HK-2 (cell line): ENCODE results near the gene KRTAP4-11.
A peak's percentile ranks its signal among the peaks of the same experiment; 100 is the strongest.
"Not testable (repeated sequence)": the region's sequence is repeated elsewhere in the genome, so short reads cannot be mapped to it uniquely, and the experiment has no call there.

ENCODE experiments used
- DNase-seq: peaks from one replicate; pipeline ENCODE4 v3.0.0-alpha.2; 2018; ENCODE audit not compliant: unreplicated experiment

KRTAP4-11 gene

GRCh38 chr17:41117846-41118386 is at the start of gene KRTAP4-11:
Gene KRTAP4-11 (minus strand): TSS chr17:41118373. CDS start chr17:41118315, 58 bp downstream.
- not testable (repeated sequence) for DNase-seq

DNA sequence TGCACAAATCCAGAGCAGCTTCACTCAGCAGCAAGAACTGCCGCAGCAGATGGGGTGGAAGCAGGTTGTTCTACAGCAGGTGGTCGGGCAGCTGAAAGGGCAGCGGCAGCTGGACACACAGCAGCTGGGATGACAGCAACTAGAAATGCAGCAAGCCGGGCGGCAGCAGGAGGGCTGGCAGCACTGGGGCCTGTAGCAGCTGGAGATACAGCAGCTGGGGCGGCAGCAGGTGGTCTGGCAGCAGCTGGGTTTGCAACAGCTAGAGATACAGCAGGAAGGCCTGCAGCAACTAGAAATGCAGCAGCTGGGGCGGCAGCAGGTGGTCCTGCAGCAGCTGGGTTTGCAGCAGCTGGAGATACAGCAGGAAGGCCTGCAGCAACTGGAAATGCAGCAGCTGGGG is 49.4 kb upstream of the KRTAP4-11 start:
- DNase-seq, result no peak

GRCh38 chr17:41163828-41164227 is 45.7 kb upstream of the KRTAP4-11 start:
- no peak for DNase-seq

- no peak for DNase-seq
These were observed 42.5 kb upstream of the KRTAP4-11 start, which contains the start of gene KRTAP4-4 for GRCh38 chr17:41160648-41161047. Gene KRTAP4-4 (minus strand): TSS chr17:41160748. CDS start chr17:41160691, 57 bp downstream.

DNA sequence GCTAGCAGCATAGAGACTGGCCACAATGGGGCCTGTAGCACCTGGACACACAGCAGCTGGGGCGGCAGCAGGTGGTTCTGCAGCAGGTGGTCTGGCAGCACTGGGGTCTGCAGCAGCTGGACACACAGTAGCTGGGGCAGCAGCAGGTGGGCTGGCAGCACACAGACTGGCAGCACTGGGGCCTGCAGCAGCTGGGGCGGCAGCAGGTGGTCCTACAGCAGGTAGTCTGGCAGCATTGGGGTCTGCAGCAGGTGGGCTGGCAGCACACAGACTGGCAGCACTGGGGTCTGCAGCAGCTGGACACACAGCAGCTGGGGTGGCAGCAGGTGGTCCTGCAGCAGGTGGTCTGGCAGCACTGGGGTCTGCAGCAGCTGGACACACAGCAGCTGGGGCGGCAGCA is 42.0 kb upstream of the KRTAP4-11 start:
- not testable (repeated sequence) for DNase-seq

DNA sequence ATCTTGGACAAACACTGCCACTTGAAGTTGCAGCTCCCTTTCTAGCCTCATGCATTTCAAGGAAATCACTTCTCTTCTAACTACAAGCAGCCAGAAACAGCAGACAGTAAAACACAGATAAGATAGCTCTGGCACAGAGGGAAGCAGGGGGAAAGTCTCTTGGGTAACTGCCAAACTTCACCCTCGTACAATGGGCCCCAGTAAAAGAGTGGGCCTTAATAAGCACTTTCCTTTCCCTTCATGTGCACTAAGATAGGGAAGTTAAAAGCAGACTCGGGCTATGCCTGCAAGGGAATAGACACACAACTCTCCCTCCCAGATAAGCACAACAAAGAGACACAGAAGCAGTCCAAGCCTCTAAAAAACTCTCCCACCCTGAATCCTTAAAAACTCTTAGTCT is 35.7 kb upstream of the KRTAP4-11 start:
- no peak for DNase-seq

DNA sequence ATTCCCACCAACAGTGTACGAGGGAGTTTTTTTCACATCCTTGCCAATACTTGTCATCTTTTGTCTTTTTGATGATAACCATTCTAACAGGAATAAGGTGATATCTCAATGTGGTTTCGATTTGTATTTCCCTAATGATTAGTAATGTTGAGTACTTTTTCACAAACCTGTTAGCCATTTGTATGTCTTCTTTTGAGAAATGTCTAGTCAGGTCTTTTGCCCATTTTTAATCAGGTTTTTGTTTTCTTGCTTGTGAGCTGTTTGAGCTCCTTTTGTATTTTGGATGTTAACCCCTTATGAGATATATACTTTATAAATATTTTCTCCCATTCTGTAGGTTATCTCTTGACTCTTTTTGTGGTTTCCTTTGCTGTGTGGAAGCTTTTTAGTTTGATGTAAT is 33.4 kb upstream of the KRTAP4-11 start:
- DNase-seq, result no peak

GRCh38 chr17:41150026-41150425 is 31.9 kb upstream of the KRTAP4-11 start:
- DNase-seq, result no peak

GRCh38 chr17:41149652-41149985 is 31.4 kb upstream of the KRTAP4-11 start, which contains the start of gene KRTAP4-5:
Gene KRTAP4-5 (minus strand): TSS chr17:41149825. CDS start chr17:41149767, 58 bp downstream.
- DNase-seq, result no peak

GRCh38 chr17:41148971-41149651 is 30.9 kb upstream of the KRTAP4-11 start:
- not testable (repeated sequence) for DNase-seq

DNA sequence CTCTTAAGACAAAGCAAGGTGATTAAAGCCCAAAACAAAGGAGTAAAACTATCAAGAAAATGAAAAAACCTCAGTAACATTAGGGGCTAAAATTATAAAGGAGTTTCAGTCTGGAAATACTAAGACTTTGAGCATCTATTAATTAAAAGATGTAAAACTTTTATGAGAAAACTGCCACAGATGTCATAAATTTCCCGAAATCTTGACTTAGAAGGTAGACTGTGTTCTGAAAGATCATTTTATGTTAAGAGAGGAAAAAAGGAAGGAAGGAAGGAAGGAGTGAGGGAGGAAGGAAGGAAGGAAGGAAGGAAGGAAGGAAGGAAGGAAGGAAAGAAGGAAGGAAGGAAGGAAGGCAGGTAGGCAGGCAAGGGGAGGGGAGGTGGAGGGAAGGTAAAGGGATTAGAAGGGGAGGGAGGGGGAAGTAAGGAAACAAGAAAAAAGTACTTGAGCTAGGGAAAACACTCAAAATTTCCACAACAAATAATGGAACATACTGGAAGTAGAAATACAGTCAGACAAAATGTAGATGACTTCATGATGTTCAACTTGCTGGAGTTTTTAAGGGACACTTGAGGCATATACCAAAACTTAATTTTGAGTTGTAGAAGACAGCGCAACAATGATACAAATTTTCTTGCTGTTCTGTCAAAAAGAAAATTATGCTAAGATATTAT is 29.5 kb upstream of the KRTAP4-11 start:
- no peak for DNase-seq

- DNase-seq, result no peak
These were observed 27.1 kb upstream of the KRTAP4-11 start for GRCh38 chr17:41145261-41145660.

- DNase-seq, result no peak
These were observed 26.7 kb upstream of the KRTAP4-11 start for GRCh38 chr17:41144846-41145245.

DNA sequence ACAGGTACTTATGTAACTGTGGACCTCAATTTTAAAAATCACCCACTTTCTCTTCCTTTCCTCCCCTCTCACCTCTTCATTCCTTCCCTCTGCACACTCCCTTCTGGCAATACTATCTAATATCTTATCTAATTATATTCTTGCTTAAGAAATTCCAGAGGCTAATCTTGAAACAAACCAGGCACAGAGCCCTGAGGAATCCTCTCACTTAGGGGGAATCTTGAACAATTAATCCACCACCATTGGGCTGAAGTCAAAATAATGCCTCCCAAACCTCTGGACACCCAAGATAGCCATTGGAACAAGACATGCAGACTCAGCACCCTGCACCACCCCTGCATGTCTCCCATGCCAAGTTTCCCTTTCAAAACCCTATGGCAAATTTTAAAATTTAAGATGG is 23.2 kb upstream of the KRTAP4-11 start:
- no peak for DNase-seq

DNA sequence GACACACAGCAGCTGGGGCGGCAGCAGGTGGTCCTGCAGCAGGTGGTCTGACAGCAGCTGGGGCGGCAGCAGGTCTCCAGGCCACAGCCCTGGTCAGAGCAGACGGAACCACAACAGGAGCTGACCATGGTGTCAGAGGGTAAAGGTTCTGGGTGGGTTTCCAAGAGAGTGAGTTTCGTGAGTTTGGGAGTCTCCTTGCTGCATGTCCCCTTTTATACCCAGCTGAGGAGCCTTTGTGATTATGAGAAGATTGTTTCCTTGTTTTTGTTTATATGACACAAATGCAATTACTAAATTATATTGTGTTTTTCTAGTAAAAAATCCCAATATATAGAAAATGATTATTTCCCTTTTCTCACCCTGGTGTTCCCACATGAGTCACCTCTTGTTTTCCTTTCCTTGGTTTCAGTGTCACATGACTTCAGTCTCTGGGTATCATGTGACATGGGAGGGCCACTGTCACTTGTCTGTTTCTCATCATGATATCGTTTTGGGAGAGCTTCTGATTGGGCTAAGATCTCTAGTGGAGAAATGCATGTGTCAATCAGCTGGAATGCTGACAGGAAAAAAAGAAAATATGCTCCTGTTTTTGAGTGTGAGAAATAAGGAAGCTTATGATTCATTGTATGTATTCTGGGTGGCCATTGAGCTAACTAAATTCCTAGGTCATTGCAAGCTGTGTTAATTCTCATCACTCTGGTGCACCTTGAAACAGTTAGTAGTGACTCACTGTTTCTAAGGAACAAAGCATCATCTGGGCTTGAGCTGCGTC is 22.4 kb upstream of the KRTAP4-11 start, which contains the start of gene KRTAP4-6:
TSS of gene KRTAP4-6 (minus strand) at position 185 of the 772 bp plus-strand sequence. CDS start at position 128, 57 bp downstream.
- DNase-seq, result peak; percentile 30

DNA sequence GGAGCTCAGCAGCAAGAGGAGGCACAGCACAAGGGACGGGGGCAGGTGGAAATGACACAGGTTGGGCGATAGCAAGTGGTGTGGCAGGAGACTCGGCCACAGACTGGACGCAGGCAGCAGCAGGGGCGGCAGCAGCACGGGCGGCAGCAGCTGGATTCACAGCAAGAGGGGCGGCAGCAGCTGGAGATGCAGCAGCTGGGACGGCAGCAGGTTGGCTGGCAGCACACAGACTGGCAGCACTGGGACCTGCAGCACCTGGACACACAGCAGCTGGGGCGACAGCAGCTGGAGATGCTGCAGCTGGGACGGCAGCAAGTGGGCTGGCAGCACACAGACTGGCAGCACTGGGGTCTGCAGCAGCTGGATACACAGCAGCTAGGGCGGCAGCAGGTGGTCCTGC is 21.7 kb upstream of the KRTAP4-11 start:
- DNase-seq, result not testable (repeated sequence)

DNA sequence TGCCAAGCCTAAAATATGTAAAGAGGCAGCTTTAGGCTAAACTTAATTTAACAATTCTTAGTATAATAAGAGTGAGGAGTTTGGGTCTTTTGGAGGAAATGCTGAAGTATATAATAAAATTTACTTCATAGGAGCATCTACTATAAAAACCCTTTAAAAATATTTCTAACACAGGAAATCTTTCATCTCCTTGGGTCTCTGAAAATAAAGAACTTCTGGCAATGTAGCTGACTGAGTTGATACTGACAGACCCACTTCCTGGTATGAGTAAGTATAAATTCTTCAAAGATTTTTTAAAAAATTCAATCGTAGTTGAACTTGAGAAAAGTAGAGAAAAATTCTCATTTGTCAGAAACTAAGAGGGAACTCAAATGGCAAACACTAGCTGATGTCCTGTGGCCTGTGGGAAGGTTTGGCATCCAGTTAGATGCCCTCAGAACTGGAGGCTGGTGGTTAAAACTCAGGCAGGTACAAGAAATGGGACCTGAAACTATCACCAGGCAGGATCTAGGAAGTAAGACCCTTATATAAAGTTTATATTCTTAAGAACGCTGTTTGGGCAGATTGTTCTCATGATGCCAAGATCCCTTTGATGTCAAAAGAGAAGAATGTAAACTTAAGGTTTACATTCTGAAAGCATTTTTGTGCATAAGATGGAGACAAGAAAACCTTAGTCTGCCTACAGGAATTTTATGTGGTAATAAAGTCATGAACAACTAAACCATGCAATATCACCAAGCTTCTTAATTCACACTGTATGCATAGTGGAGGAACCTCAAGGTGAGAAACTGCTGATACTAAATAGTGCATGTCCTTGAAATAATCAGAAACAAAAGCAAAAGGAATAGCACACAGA is 15.9 kb upstream of the KRTAP4-11 start:
- DNase-seq, result no peak

DNA sequence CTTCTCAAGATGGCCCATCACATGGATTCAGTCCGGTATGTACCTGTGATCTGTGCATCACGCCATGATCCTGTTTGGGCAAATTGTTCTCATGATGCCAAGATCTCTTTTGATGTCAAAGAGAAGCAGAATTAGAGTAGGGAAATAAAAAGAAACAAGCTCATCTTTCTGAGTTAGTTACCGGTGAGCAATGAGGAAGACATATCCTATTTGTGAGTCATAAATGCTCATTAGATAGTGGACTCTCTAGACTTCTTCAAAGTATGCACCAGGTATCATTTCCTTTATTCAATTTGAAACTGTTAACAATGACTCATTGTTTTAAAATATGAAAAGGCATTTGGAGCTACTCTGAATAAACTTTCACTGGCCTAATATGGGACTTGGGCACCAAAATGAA is 13.8 kb upstream of the KRTAP4-11 start:
- DNase-seq, result no peak

DNA sequence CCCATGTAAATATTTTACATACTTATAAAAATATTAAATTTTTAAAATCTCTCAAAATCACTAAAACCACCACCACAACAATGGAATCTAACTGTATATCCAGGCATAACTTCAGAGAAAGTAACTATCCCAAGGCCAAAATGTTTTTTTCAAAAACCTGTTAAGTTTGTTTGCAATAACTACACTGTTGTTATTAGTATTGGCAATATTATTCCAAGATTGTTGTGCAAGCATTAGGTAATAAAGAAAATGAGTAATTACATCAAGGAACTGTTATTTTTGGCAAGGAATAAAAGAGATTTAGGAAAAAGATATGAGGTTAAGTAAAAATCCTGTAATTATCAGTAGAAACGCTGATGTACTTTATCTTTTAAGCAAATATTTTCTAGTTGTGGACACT is 9.2 kb upstream of the KRTAP4-11 start:
- DNase-seq, result no peak

GRCh38 chr17:41126412-41126811 is 8.2 kb upstream of the KRTAP4-11 start:
- DNase-seq, result no peak

- no peak for DNase-seq
These were observed 6.9 kb upstream of the KRTAP4-11 start for GRCh38 chr17:41125064-41125463.
